ENCODE results near the gene IL23R. TPM values are rescaled to one million over a fixed set of nuclear protein-coding genes. Genes with fewer than 3 reads are reported as not detected.

IL23R gene
- total and polyA plus RNA-seq, 8 donors: 0.06 to 0.31 (median 0.13) TPM; not detected in 3

DNA sequence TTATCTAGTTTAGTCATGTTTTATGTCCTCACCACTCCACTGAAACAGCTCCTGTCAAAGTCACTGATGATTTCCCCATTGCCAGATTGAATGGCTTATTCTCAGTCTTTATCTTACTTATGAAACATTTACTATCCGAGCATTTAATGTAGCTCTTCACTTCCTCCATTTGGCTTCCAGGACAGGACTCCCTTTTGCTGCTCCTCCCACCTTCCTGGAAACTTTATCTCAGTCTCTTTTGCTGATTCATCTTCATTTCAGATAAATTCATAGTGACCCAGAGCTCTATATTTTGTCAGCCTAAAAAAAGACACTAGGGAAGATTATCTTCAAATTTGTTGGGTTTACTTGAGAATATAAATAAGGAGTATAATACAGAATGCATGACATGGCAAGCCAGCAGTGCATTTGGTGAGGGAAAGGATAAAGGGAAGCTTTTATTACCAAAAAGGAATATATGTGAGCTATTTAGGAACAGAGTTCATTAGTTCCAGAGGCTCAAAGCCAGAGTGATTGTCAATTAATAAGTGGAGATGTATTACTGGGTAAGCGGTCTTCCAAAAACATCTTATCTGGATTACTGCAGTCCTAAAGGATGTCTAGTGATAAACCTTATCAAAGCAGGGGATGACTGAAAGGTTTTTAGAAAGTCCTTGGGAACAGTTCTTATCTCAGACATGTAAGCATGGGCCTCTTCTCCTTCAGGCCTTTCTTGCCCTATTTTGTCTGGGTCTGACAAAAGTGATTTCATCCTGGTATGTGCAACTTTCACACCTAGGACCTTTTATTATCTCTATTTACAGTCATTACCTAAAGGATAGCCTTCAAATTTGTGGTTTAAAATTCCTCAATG, 25.6 kb downstream of the IL23R start:
- H3K4me1 ChIP-seq: no peaks in the 10 kb centered on the region
- H3K27ac ChIP-seq: no peak overlapping the region
- no peak for TF ChIP-seq CTCF (IDR thresholded peaks at IDR 0.05)
- no peaks in the 10 kb centered on the region for H3K27me3 ChIP-seq
- H3K4me3 ChIP-seq: no peak overlapping the region
- no peaks in the 10 kb centered on the region for H3K9me3 ChIP-seq
- intact Hi-C loops (cut with DNase I): no loop called here
- ATAC-seq: no peak
- H3K36me3 ChIP-seq: no peaks in the 10 kb centered on the region
- DNase-seq: peak in 1 of 4 donors; percentile 13

DNA sequence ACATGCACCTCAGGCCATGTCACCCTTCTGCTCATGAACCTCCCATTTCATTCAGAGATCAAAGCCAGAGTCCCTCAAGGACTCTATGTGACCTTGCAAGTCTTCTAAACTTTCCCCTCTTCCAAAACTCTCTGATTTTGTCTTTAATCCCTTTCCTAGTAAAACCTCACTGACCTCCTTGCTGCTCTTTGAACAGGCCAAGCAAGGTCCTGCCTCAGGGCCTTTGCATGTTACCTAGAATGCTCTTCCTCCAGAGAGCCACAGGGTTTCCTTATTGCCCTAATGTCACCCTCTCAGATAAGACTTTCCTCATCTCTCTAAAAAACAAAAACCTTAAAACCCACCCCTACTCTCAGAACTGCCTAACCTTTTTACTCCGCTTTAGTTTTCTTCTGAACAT, 26.6 kb downstream of the IL23R start:
- no peak overlapping the region for H3K27ac ChIP-seq
- H3K9me3 ChIP-seq: no peaks in the 10 kb centered on the region
- no peak overlapping the region for H3K4me3 ChIP-seq
- no peak for DNase-seq
- H3K36me3 ChIP-seq: no peaks in the 10 kb centered on the region
- no peak for ATAC-seq
- no peaks in the 10 kb centered on the region for H3K4me1 ChIP-seq
- H3K27me3 ChIP-seq: no peaks in the 10 kb centered on the region
- intact Hi-C loops (cut with DNase I): no loop called here
- no peak for TF ChIP-seq CTCF (IDR thresholded peaks at IDR 0.05)

DNA sequence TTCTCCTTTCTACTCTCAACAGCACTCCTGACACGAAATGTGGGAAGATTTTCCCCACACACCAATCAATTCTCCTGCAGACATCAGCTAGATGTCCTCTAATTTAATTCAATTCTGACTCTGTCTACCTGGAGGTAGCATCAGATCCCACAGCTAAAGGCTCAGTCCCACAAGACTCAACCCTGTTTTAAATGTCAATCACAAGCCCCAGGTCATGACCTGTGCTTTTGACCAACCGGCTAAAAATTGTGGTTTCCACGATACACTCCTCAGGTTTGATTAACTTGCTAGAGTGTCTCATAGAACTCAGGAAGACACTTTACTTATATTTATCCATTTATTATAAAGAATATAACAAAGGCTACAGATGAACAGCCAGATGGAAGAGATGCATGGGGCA, 27.4 kb downstream of the IL23R start:
- Histone ChIP-seq H3K27me3 (no peaks in the 10 kb centered on the region), H3K36me3 (no peaks in the 10 kb centered on the region), H3K4me1 (no peaks in the 10 kb centered on the region), H3K9me3 (no peaks in the 10 kb centered on the region), H3K27ac (no peak overlapping the region), H3K4me3 (no peak overlapping the region)
- no peak for TF ChIP-seq CTCF (IDR thresholded peaks at IDR 0.05)
- intact Hi-C loops (cut with DNase I): no loop called here
- DNase-seq (no peak), ATAC-seq (no peak)

DNA sequence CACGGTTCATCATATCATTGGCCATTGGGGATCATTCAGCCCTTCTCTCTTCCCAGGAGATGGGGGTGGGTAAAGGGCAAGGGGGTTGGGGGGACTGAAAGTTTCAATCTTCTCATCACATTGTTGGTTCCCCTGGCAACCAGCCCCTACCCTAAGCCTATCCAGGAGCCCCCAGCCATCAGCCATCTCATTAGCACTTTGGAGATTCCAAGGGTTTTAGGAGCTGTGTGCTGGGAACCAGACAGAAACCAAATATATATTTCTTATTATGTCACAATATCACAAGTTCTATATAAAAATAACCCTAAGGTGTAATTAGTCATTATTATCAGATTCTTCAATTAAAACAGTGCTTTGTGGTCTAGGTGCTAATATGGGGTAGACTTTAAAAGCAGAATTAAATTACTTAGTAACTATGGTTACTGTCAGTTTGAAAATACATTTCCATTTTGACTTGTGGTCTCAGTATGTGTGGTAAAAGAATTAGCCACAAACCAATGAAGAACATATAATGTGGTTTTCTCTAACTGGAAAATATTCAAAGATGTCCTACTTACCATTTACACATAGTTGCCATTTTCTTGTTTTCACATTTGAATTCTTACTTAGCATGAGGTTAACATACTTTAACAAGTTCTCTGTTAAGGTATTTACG, 28.1 kb downstream of the IL23R start:
- no peaks in the 10 kb centered on the region for H3K4me1 ChIP-seq
- no peak for TF ChIP-seq CTCF (IDR thresholded peaks at IDR 0.05)
- no peaks in the 10 kb centered on the region for H3K36me3 ChIP-seq
- H3K27ac ChIP-seq: no peak overlapping the region
- ATAC-seq (no peak), DNase-seq (no peak)
- no peaks in the 10 kb centered on the region for H3K9me3 ChIP-seq
- no peaks in the 10 kb centered on the region for H3K27me3 ChIP-seq
- H3K4me3 ChIP-seq: no peak overlapping the region
- intact Hi-C loops (cut with DNase I): no loop called here

DNA sequence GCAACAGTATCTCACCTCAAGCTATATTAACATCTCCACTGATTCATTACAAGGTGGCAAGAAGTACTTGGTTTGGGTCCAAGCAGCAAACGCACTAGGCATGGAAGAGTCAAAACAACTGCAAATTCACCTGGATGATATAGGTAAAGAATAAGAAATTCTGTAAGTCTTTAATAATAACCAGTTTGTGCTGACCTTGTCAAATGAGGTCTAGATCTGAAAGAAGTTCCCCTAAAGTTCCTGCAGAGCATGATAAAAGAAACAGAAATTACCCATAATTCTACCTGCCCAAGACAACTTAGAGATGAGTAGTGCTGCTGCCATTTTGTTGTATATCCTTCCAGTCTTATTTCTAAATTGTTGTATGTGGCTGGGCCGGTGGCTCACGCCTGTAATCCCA, 34.5 kb downstream of the IL23R start:
- no peak for TF ChIP-seq CTCF (IDR thresholded peaks at IDR 0.05)
- DNase-seq (no peak), ATAC-seq (no peak)
- no peaks in the 10 kb centered on the region for H3K4me1 ChIP-seq
- no peak overlapping the region for H3K4me3 ChIP-seq
- H3K27me3 ChIP-seq: no peaks in the 10 kb centered on the region
- no peaks in the 10 kb centered on the region for H3K36me3 ChIP-seq
- intact Hi-C loops (cut with DNase I): no loop called here
- H3K27ac ChIP-seq: no peak overlapping the region
- no peaks in the 10 kb centered on the region for H3K9me3 ChIP-seq
